DND-41 (cell line): ENCODE data around the gene ERICH2.

Experiments used
- CTCF ChIP-seq: IDR thresholded peaks from 2 replicates; pipeline ENCODE4 v1.5.1; 2012; ENCODE audit warnings: borderline replicate concordance, low read length, moderate library complexity, mild to moderate bottlenecking; ENCODE audit not compliant: poor library complexity, severe bottlenecking; ENCODE audit errors: extremely low read depth
- EZH2 ChIP-seq: IDR thresholded peaks from 3 replicates; pipeline ENCODE4 v1.6.1; 2012; ENCODE audit warnings: borderline replicate concordance, low read depth, mild to moderate bottlenecking, moderate library complexity, low read length, inconsistent platforms; ENCODE audit not compliant: severe bottlenecking

GRCh38 chr2:170829036-170829435 is 58.9 kb downstream of the ERICH2 start:
- TF ChIP-seq CTCF, result no peak
- TF ChIP-seq EZH2, result no peak
